Sigmoid colon (tissue), 4 donors: ENCODE measurements around the gene CARD11.

Source experiments
- POLR2AphosphoS5 ChIP-seq, 4 donors: sonication (generic); formaldehyde crosslinking; IDR thresholded peaks; one replicate each; pipeline ENCODE4 v1.6.1; 2017; ENCODE audit warnings: antibody characterized with exemption in 4 of 4
- TF ChIP-seq, protein P1 (sequence below), 4 experiments: fragments of 450-650 bp in 3 of 4; fragments of 200-600 bp in 1 of 4; IDR thresholded peaks; one replicate each; pipeline ENCODE4 v1.5.1; 2016 to 2019; ENCODE audit warnings: antibody characterized with exemption in 4 of 4, mild to moderate bottlenecking in 3 of 4, moderate library complexity in 2 of 4

DNA sequence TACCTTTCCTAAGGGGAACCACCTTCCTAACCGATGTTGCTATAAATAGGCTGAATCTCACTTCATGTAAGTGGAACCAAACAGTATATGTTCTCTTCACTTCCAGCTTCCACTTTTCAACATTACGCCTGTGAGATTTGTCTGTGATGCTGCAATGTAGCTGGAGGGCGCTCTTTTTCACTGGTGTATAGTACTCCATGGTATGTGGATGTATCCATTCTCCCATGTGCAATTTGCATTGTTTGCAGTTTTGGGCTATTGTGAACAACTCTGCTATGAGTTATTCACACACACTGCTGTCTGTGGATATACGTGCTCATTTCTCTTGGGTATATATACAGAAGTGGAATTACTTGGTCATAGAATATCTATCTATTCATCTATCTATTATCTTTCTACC is 123.6 kb downstream of the CARD11 start:
- TF ChIP-seq, protein P1, sequence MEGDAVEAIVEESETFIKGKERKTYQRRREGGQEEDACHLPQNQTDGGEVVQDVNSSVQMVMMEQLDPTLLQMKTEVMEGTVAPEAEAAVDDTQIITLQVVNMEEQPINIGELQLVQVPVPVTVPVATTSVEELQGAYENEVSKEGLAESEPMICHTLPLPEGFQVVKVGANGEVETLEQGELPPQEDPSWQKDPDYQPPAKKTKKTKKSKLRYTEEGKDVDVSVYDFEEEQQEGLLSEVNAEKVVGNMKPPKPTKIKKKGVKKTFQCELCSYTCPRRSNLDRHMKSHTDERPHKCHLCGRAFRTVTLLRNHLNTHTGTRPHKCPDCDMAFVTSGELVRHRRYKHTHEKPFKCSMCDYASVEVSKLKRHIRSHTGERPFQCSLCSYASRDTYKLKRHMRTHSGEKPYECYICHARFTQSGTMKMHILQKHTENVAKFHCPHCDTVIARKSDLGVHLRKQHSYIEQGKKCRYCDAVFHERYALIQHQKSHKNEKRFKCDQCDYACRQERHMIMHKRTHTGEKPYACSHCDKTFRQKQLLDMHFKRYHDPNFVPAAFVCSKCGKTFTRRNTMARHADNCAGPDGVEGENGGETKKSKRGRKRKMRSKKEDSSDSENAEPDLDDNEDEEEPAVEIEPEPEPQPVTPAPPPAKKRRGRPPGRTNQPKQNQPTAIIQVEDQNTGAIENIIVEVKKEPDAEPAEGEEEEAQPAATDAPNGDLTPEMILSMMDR (IDR thresholded peaks at IDR 0.05), result no peak
- TF ChIP-seq POLR2AphosphoS5 (IDR thresholded peaks at IDR 0.05), result no peak
